Measurements from ENCODE around the gene MARS2.
"Not testable (repeated sequence)": the region's sequence is repeated elsewhere in the genome, so short reads cannot be mapped to it uniquely, and the experiment has no call there.

Gene MARS2

GRCh38 chr2:197706839-197707207 lies 1.7 kb downstream of the MARS2 start:
- no peak for DNase-seq (ENCODE audit: low spot score)

- DNase-seq (ENCODE audit: low spot score) = peak; percentile 60
Measured at GRCh38 chr2:197707316-197708213, 2.4 kb downstream of the MARS2 start.

- no peak for DNase-seq (ENCODE audit: low spot score)
Measured at GRCh38 chr2:197708331-197708730, 3.2 kb downstream of the MARS2 start.

DNA sequence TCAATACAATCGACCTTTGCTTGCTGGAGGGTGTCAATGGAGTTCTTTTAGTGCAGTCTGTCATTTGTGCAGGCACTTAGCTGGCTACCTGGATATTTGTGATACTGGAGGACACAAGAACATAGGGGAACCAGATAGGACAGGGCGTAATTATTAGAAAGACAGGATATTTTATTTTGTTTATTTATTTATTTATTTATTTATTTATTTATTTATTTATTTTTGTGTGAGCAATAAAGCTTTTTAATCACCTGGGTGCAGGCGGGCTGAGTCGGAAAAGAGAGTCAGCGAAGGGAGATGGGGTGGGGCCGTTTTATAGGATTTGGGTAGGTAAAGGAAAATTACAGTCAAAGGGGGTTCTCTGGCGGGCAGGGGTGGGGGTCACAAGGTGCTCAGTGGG lies 4.0 kb downstream of the MARS2 start:
- not testable (repeated sequence) for DNase-seq (ENCODE audit: low spot score)

DNA sequence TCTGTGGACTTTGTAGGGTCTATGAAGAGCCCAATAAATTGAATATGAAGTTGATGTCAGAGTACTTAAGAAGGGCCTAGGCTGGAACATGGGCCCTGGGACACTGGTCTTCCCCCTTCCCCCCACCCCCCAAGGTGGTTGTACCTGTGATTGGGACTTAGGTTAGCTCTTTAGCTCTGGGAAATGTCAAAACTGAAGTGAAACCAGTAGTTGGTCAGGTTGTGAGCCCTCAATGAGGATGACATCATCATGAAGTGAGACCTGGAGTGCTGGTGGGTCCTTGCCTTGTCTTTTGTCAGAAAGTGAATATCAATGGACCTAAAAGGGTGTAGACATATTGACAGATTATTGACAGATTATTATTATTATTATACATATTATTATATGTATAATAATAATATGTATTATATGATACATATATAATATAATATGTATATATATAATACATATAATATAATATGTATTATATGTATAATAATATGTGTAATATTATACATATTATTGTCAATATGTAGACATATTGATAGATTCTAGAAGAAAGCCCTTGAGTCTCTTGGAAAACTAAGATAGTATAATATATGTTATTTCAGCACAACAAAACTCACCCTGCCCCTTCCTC lies 5.4 kb downstream of the MARS2 start:
- DNase-seq (ENCODE audit: low spot score) = no peak

DNA sequence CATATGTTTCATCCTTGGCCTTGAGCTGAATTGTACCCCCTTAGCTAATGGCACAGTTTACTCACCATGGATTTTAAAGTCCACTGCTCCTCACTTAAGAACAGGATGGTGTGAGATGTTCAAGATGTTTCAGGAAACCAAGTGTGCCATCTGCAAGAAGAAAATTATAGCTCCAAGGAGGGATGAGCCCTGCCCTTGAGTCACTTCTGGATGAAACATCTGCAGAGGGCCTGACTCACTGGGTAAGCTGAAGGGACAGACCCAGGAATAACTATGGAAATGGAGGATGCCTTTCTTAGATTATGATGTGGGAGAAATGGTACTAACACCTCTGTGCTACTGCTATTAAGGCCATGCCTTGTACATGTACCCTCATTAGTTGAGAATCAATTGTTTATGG lies 6.4 kb downstream of the MARS2 start:
- DNase-seq (ENCODE audit: low spot score) = no peak

- DNase-seq (ENCODE audit: low spot score) = no peak
Measured at GRCh38 chr2:197713271-197713670, 8.1 kb downstream of the MARS2 start.

DNA sequence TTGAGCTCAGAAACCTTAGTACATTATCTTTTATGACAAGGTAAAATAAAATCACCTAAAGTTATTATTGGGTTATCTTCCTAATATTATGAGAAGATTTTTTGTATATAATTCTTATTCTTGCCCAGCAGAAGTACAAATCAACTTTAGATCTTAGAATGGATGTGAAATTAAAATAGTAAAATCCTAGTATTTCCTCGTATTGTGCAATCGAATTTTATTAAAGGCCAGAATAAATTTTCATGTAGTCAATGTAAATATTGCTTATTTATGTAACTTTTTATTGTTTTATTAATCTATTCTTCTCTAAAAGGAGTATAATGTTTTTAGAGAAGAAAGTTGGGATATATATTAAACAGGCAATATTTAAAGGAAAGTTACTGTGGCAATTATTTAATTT lies 12.7 kb downstream of the MARS2 start:
- DNase-seq (ENCODE audit: low spot score) = no peak

DNA sequence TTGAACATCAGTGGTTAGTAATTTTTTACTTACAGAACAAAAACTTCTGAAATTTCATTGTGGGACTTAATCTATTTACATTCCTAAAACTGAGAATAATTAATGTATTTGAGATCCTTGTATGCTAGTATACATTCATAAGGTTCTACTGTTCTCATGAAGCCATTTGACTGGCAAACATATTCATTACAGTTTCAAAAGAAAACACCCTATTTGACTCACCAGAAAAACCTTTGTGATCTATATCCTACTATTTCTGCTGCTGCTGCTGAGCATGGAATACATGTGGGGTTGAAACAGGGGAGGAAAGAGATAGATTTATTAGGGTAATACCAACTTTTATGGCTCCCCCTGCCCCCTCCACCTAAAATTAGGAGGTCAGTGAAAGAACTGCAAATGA lies 21.8 kb downstream of the MARS2 start:
- DNase-seq (ENCODE audit: low spot score) = no peak

DNA sequence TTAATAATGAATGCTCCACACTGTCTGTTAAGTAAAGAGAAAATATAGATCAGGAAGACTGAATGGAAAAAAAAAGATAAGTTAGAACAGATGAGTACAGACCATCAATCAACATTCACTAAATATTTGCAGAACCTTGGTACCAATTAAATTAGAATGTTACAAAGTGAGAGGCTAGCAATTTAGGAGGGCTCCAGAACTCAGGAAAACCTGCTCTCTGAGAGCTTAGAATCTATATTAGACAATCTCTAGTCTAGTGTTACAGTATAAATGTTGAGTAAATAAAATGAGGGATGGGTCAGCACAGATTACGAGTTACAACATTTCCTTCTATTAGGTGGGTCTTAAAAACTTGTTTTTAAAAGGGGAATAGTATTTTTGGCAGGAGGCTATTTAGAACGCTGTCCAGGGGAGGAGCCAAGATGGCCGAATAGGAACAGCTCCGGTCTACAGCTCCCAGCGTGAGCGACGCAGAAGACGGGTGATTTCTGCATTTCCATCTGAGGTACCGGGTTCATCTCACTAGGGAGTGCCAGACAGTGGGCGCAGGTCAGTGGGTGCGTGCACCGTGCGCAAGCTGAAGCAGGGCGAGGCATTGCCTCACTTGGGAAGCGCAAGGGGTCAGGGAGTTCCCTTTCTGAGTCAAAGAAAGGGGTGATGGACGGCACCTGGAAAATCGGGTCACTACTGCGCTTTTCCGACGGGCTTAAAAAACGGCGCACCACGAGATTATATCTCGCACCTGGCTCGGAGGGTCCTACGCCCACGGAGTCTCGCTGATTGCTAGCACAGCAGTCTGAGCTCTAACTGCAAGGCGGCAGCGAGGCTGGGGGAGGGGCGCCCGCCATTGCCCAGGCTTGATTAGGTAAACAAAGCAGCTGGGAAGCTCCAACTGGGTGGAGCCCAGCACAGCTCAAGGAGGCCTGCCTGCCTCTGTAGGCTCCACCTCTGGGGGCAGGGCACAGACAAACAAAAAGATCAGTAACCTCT lies 23.7 kb downstream of the MARS2 start:
- not testable (repeated sequence) for DNase-seq (ENCODE audit: low spot score)

DNA sequence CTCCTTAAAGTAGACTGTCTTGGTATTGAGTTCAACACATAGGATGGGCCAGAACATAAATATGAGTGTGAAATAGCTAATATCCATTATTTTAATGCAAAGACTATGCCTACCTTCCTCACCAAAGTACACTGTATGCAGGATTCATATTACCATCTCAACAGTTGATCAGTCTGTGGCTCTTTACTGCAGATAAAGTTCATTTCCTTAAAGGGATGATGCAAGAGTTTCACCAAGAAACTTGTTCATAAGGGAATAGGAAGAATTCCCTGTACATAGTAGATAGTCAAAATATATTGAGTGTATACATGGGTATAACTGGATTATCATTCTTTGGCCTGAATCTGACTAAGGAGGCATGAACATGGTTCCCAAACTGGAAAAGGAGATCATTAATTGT lies 35.0 kb downstream of the MARS2 start:
- no peak for DNase-seq (ENCODE audit: low spot score)
